ENCODE data around the gene CALU.
A peak's percentile ranks its signal among the peaks of the same experiment; 100 is the strongest.

Gene CALU

DNA sequence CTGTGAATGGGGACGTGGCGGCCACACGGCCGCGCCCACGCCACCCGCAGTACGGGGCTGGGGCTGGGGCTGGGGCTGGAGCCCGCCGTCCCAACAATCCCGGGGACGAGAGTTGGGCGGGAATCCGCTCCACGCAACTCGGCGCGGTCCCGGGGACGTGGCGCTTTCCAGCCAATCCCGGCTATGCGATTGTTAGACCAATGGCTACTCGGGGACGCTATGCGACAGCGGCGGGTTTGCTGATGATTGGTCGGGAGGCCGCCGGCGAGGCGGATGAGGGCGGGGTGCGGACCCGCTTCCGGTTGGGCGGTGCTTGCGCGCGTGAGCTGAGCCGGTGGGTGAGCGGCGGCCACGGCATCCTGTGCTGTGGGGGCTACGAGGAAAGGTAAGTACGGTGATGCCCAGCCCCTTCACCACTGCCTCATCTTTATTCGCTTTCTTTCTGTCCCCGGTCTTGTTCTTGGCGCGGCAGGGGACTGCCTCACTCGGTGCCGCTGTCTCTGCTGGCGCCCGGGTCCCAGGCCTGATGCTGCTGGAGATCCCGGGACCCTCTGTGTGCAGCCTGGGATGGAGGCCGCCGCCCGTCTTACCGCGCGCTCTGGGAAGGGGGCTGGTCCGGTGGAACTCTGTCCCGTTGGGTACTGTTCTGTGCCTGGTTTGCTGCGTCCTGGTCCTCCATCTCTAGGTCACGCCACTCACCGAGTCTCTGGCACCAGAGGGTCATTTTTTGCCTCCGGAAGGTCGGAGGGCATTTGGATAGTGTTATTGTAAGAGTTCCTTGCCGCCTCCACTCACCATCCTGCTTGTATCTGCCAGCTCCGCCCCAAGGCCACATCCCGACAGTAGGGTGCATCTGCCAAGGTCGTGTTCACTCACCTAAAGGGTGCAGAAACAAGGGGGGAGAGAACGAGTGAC lies at the start of gene CALU:
Gene CALU (plus strand): TSS at position 312 of the 915 bp plus-strand sequence. CDS start 9,225 bp downstream, outside the sequence.
- H3K27ac ChIP-seq: peak within 1 kb of the TSS; percentile 97

DNA sequence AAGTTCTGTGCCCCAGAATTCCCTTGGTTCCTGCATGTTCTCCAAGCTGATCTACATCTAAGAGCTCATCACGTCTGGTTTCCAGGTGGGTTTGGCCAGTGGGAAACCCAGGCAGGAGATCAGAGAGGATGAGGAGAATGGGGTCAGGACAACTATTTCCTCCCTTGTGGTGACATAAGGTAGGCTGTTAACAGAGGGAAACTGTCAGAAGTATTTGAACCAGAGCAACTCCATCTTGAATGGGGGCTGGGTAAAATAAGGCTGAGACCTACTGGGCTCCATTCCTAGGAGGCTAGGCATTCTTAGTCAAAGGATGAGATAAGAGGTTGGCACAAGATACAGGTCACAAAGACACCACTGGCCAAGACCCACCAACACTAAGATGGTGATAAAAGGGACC lies 47.9 kb upstream of the CALU start:
- TF ChIP-seq, protein P1, sequence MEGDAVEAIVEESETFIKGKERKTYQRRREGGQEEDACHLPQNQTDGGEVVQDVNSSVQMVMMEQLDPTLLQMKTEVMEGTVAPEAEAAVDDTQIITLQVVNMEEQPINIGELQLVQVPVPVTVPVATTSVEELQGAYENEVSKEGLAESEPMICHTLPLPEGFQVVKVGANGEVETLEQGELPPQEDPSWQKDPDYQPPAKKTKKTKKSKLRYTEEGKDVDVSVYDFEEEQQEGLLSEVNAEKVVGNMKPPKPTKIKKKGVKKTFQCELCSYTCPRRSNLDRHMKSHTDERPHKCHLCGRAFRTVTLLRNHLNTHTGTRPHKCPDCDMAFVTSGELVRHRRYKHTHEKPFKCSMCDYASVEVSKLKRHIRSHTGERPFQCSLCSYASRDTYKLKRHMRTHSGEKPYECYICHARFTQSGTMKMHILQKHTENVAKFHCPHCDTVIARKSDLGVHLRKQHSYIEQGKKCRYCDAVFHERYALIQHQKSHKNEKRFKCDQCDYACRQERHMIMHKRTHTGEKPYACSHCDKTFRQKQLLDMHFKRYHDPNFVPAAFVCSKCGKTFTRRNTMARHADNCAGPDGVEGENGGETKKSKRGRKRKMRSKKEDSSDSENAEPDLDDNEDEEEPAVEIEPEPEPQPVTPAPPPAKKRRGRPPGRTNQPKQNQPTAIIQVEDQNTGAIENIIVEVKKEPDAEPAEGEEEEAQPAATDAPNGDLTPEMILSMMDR (conservative IDR thresholded peaks at IDR 0.05): no peak
- no peak for TF ChIP-seq ZFX (IDR thresholded peaks at IDR 0.05)
- no peak overlapping the region for H3K27ac ChIP-seq

More for the DNA sequence above, at the start of gene CALU:
- peak; percentile 69 for TF ChIP-seq ZFX (IDR thresholded peaks at IDR 0.05)
- TF ChIP-seq, protein P1 (conservative IDR thresholded peaks at IDR 0.05): no peak

DNA sequence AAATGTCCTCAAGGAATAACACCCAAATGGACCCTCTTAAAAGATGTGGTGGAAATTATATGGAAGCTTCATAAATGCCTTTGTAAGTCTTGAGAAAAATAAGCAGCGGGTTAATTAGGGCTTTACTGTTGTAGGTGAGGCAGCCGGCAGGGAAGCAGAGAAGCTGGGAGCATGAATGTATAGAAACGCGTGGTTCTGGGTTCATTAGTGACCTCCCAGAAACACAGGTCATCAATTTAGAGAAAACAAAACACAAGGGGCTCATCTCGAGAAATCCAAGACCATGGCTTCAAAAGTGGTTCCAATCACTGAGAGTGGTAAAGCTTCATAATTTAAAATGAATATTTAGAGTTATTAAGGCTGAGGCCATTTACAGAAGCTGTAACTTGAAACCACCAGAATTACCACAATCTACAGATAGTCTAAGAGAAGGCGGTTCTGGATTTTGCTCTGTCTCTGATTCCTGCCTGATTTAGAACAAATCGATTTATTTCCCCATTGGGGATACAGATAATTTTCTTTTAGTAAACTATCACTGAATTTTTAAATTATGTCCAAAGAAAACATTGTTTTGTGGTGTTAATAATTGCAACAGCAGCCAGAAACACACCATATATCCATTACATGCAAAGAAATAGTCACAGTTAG lies 46.4 kb upstream of the CALU start:
- no peak overlapping the region for H3K27ac ChIP-seq
- TF ChIP-seq ZFX (IDR thresholded peaks at IDR 0.05): no peak
- TF ChIP-seq, protein P1 (conservative IDR thresholded peaks at IDR 0.05): no peak

DNA sequence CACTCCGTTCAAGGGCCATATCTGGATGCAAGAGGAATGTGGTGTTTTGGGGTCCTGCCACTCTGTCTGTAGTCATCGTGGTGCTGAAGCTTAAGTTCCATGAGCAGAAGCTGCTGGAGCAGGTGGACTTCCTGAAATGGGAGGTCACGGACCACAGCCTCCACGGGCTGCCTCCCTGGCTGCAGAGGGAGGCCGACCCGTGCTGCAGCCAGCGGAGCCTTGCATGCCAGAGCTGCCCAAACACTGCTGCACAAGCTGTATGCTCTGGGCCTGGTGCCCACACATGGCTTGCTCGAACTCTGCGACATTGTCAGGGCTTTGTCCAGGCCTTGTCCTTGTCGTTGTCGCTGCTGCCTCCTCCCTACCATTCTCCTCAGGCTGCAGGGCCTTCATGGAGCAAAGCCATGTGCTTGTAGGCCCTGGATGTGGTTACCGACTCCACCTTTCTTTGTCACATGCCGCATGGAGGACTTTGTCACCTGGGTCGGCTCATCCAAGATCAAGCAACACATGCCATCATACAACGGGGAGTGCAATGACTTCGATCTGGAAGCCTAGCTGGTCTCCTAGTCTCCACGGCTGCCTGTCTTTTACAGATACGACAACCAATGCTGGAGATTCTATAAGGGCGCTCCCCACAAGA lies 45.7 kb upstream of the CALU start:
- TF ChIP-seq ZFX (IDR thresholded peaks at IDR 0.05): no peak
- TF ChIP-seq, protein P1 (conservative IDR thresholded peaks at IDR 0.05): no peak

DNA sequence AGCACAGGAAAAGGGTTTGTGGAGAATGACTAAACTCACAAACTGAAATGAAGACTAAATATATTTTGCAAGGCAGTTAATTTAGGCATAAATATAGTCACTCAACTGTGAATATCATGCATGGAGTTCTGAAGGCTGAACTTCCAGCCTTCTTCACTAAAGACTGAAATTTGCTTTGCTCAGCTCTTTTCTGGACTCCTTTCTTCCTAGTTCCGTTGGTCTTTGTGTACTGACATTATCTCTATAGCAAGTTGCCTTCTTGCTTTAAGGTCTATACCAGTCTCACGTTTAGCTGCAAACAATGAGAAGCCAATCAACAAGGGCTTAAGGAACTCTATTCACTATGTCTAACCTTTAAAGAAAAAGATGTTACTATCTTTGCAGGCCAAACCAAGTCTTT lies 44.4 kb upstream of the CALU start:
- no peak for TF ChIP-seq ZFX (IDR thresholded peaks at IDR 0.05)
- TF ChIP-seq, protein P1 (conservative IDR thresholded peaks at IDR 0.05): no peak
- H3K27ac ChIP-seq: no peak overlapping the region

More for the DNA sequence above, 45.7 kb upstream of the CALU start:
- no peak overlapping the region for H3K27ac ChIP-seq

DNA sequence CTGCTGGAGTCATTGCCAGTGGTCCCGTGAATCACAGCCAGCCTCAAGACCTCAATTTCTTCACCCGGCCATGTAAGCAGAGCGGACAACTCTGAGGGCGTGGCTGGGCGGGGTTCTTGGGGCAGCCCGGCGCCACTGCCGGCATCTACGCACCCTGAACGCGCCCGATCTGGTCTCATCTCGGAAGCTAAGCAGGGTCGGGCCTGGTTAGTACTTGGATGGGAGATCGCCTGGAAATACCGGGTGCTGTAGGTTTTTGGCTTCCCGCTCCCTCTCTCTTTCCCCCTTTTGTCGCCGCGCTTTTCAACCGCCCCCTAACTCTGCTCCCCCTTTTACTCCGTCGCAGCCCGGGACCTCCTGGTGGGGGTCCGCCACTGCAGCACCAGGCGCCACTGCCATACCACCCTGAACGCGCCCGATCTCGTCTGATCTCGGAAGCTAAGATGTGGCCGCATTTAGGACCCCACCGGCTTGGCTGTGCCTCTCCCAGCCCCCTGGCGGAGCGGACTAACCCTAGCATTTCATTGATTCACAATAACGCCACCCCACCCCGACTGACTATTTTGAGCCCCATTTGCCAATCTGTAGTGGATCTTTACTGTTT lies 41.8 kb upstream of the CALU start:
- H3K27ac ChIP-seq: no peak overlapping the region
- TF ChIP-seq, protein P1 (conservative IDR thresholded peaks at IDR 0.05): no peak
- no peak for TF ChIP-seq ZFX (IDR thresholded peaks at IDR 0.05)
